ENCODE results near the gene OR10G3.
"Not testable (repeated sequence)": the region's sequence is repeated elsewhere in the genome, so short reads cannot be mapped to it uniquely, and the experiment has no call there.

Gene OR10G3

GRCh38 chr14:21579976-21580375, at the start of gene OR10G3:
Gene OR10G3, minus strand, starts transcription at chr14:21580076. Its CDS starts 9,332 bp downstream, at chr14:21570744.
- H3K27ac ChIP-seq = no peak within 1 kb of the TSS
- no peak for TF ChIP-seq CTCF (IDR thresholded peaks at IDR 0.05)
- H3K4me3 ChIP-seq = no peak within 1 kb of the TSS
- no peak for DNase-seq (ENCODE audit: low spot score)

- no peak for DNase-seq (ENCODE audit: low spot score)
- no peak for TF ChIP-seq CTCF (IDR thresholded peaks at IDR 0.05)
- no peak overlapping the region for H3K4me3 ChIP-seq
- no peak overlapping the region for H3K27ac ChIP-seq
Measured at GRCh38 chr14:21626491-21627230, 46.8 kb upstream of the OR10G3 start.

DNA sequence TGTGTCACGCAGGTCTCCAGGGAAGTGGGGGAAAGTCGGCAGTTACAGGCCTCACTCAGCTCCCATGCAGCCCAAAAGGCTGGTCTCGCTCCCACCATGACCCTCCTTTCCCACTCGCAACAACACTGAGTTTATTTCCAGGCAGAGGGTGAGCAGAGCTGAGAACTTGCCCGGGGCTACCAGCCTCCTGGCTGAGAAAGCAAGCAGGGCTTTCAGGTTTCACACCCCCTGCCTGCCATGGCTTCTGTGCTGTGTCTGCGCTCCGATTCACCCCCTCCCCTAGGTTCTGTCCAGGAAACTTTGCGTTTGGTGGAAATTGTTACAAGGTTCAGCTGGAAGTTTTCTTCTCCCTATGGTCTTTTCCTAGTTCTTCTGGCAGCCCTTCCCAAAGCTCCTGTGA, 37.7 kb upstream of the OR10G3 start:
- TF ChIP-seq CTCF (IDR thresholded peaks at IDR 0.05) = no peak
- DNase-seq (ENCODE audit: low spot score) = no peak
- Histone ChIP-seq H3K4me3 (no peak overlapping the region), H3K27ac (no peak overlapping the region)

GRCh38 chr14:21614240-21614639, 34.4 kb upstream of the OR10G3 start:
- TF ChIP-seq CTCF (IDR thresholded peaks at IDR 0.05) = no peak
- H3K4me3 ChIP-seq = no peak overlapping the region
- no peak overlapping the region for H3K27ac ChIP-seq
- DNase-seq (ENCODE audit: low spot score) = no peak

DNA sequence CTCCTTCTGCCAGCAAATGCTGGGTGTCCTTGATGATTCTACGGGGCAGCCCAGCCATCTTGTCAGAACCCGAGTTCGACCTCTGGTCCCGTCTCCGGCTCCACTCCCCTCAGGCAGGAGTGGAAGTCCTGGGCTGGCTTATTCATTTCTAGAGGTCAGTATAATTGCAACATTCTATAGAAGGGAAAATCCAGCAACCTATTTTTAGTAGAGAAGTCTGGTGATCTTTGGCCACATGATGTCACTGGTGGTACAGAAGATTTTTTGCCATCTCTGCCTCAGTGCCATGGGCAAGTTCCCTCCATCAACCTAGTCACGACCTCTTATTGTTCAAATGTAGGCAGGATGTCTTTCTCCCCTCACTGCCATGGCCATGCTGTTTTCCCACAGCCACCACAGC, 32.4 kb upstream of the OR10G3 start:
- TF ChIP-seq CTCF (IDR thresholded peaks at IDR 0.05) = no peak
- Histone ChIP-seq H3K4me3 (no peak overlapping the region), H3K27ac (no peak overlapping the region)
- no peak for DNase-seq (ENCODE audit: low spot score)

GRCh38 chr14:21602181-21602580, 22.3 kb upstream of the OR10G3 start:
- not testable (repeated sequence) for DNase-seq (ENCODE audit: low spot score); H3K27ac ChIP-seq; H3K4me3 ChIP-seq

DNA sequence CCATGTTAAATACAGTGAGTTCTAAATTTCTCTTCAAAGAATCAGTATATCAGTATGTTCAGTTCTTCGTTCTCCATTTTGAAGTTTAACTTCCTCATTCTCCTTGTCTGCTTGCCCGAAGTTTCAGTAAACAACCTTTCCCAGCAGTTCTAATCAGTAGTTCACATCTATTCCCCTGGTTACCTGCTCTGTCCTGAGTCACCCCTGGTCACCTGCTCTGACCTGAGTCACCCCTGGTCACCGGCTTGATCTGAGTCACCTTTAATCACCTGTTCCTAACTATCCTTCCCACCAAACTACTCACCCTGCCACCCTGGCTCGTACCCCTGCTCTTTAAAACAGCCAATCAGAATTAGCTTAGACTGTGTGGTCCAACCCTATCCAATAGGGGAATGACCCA, 9.4 kb upstream of the OR10G3 start:
- Histone ChIP-seq H3K4me3 (no peak overlapping the region), H3K27ac (no peak overlapping the region)
- no peak for DNase-seq (ENCODE audit: low spot score)
- no peak for TF ChIP-seq CTCF (IDR thresholded peaks at IDR 0.05)
